OCI-LY1 (cell line): ENCODE results near the gene ABO.
"Not testable (repeated sequence)": the region's sequence is repeated elsewhere in the genome, so short reads cannot be mapped to it uniquely, and the experiment has no call there.

ENCODE experiments used
- CTCF ChIP-seq: fragments of 200-600 bp; sonication (generic), shearing (Covaris generic); IDR thresholded peaks from 2 replicates; pipeline ENCODE4 v1.5.1; 2017; ENCODE audit warnings: mild to moderate bottlenecking, antibody characterized with exemption, low read length, moderate library complexity, mixed read lengths
- EZH2 ChIP-seq: fragments of 200-600 bp; sonication (generic), shearing (Covaris generic); IDR thresholded peaks from 2 replicates; pipeline ENCODE4 v1.8.0; 2017; ENCODE audit warnings: borderline replicate concordance, mixed run types, mild to moderate bottlenecking, antibody characterized with exemption, low read length, moderate library complexity, mixed read lengths

- not testable (repeated sequence) for TF ChIP-seq CTCF, EZH2
Observed at GRCh38 chr9:133221994-133222393, 53.0 kb downstream of the ABO start.
